DOHH2 (cell line): ENCODE measurements around the gene SORL1.

Experiments used
- EZH2phosphoT487 ChIP-seq: fragments of 200-600 bp; sonication (generic); IDR thresholded peaks from 2 replicates; pipeline ENCODE4 v1.6.1; 2017; ENCODE audit warnings: borderline replicate concordance, mild to moderate bottlenecking, antibody characterized with exemption, low read length, moderate library complexity, mixed read lengths
- TF ChIP-seq, protein P1 (sequence below): fragments of 200-600 bp; sonication (generic); IDR thresholded peaks from one replicate; pipeline ENCODE4 v1.5.1; 2014; ENCODE audit warnings: antibody characterized with exemption, mild to moderate bottlenecking, low read depth, low read length; ENCODE audit not compliant: poor library complexity, severe bottlenecking

DNA sequence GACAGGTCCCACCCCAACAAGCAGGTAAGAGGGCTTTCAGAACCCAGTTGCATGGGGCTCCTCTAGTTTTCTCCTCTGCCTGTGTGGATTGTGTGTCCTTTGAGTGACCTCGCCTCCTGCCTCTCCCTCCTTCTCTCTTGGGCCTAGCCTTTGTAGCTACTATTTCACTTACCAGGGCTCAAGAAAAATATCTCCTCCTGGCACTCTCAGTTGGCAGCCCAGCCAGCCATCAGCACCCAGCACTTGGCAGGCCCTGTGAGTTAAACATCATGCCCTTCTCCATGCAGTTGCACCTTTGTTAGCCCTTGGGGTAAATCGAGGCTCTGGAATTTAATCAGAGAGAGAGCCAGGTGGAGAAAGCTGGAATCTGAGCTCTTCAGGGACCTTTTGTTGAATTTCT, 36.1 kb downstream of the SORL1 start:
- TF ChIP-seq, protein P1, sequence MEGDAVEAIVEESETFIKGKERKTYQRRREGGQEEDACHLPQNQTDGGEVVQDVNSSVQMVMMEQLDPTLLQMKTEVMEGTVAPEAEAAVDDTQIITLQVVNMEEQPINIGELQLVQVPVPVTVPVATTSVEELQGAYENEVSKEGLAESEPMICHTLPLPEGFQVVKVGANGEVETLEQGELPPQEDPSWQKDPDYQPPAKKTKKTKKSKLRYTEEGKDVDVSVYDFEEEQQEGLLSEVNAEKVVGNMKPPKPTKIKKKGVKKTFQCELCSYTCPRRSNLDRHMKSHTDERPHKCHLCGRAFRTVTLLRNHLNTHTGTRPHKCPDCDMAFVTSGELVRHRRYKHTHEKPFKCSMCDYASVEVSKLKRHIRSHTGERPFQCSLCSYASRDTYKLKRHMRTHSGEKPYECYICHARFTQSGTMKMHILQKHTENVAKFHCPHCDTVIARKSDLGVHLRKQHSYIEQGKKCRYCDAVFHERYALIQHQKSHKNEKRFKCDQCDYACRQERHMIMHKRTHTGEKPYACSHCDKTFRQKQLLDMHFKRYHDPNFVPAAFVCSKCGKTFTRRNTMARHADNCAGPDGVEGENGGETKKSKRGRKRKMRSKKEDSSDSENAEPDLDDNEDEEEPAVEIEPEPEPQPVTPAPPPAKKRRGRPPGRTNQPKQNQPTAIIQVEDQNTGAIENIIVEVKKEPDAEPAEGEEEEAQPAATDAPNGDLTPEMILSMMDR, result no peak
- no peak for TF ChIP-seq EZH2phosphoT487
